SU-DHL-6 (cell line): ENCODE measurements around the gene ATP23.

Source experiments
- CTCF ChIP-seq: fragments of 200-600 bp; sonication (generic); IDR thresholded peaks from one replicate; pipeline ENCODE4 v1.5.1; 2017; ENCODE audit warnings: antibody characterized with exemption, mild to moderate bottlenecking, low read length, moderate library complexity; ENCODE audit not compliant: insufficient read depth, poor library complexity, severe bottlenecking
- EZH2phosphoT487 ChIP-seq: fragments of 200-600 bp; sonication (generic), shearing (Covaris generic); conservative IDR thresholded peaks from 2 replicates; pipeline ENCODE4 v1.6.1; 2018; ENCODE audit warnings: mild to moderate bottlenecking, antibody characterized with exemption, low read length, moderate library complexity, mixed read lengths

- TF ChIP-seq CTCF (no peak), EZH2phosphoT487 (no peak)
Observed at GRCh38 chr12:57966536-57966935, 25.2 kb downstream of the ATP23 start.
